ENCODE measurements around the gene PI4KA. TPM values are rescaled to one million over a fixed set of nuclear protein-coding genes. Genes with fewer than 3 reads are reported as not detected.

PI4KA gene
- total RNA-seq, 1 experiment from 2014 or later, result 54.3 TPM

GRCh38 chr22:20794650-20795413, 63.8 kb downstream of the PI4KA start:
- H3K9me3 ChIP-seq (ENCODE audit: control insufficient read depth, insufficient read depth, low read depth, low read length), result no peaks in the 10 kb centered on the region
- no peak for TF ChIP-seq CTCF (IDR thresholded peaks at IDR 0.05)
- TF ChIP-seq SIN3A (IDR thresholded peaks at IDR 0.05; ENCODE audit: borderline replicate concordance, insufficient read depth, low read depth, low read length), result no peak
- no peak for TF ChIP-seq POLR2AphosphoS5 (IDR thresholded peaks at IDR 0.05; ENCODE audit: low read depth, low read length)
- no peak for TF ChIP-seq TCF7L2 (IDR thresholded peaks at IDR 0.05; ENCODE audit: low read depth, low read length)
- TF ChIP-seq, protein P1, sequence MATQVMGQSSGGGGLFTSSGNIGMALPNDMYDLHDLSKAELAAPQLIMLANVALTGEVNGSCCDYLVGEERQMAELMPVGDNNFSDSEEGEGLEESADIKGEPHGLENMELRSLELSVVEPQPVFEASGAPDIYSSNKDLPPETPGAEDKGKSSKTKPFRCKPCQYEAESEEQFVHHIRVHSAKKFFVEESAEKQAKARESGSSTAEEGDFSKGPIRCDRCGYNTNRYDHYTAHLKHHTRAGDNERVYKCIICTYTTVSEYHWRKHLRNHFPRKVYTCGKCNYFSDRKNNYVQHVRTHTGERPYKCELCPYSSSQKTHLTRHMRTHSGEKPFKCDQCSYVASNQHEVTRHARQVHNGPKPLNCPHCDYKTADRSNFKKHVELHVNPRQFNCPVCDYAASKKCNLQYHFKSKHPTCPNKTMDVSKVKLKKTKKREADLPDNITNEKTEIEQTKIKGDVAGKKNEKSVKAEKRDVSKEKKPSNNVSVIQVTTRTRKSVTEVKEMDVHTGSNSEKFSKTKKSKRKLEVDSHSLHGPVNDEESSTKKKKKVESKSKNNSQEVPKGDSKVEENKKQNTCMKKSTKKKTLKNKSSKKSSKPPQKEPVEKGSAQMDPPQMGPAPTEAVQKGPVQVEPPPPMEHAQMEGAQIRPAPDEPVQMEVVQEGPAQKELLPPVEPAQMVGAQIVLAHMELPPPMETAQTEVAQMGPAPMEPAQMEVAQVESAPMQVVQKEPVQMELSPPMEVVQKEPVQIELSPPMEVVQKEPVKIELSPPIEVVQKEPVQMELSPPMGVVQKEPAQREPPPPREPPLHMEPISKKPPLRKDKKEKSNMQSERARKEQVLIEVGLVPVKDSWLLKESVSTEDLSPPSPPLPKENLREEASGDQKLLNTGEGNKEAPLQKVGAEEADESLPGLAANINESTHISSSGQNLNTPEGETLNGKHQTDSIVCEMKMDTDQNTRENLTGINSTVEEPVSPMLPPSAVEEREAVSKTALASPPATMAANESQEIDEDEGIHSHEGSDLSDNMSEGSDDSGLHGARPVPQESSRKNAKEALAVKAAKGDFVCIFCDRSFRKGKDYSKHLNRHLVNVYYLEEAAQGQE (IDR thresholded peaks at IDR 0.05; ENCODE audit: insufficient read depth in 1 of 2, low read depth in 2 of 2, low read length in 1 of 2), result no peak
- in situ Hi-C loops (cut with HindIII; ENCODE audit: low pct_unique_long_range_greater_than_20kb, low sequenced_read_pairs) (no loop called here), intact Hi-C loops (cut with micrococcal nuclease; ENCODE audit: unreplicated experiment) (no loop called here)
- H3K4me3 ChIP-seq (ENCODE audit: low read depth in 2 of 2, low read length in 2 of 2), result no peak overlapping the region
- BruUV-seq (replicated peaks), result no TSS peak
- DNase-seq (ENCODE audit: low read depth, low spot score) (no peak), ATAC-seq (no peak)
- no peaks in the 10 kb centered on the region for H3K27me3 ChIP-seq (ENCODE audit: control insufficient read depth, insufficient read depth, low read length)
- no peak overlapping the region for H3K27ac ChIP-seq (ENCODE audit: low read length)
- POLR2A ChIA-PET, result no interaction called here
- no peaks in the 10 kb centered on the region for H3K4me1 ChIP-seq (ENCODE audit: control insufficient read depth, insufficient read depth, low read length)
- H3K36me3 ChIP-seq (ENCODE audit: control insufficient read depth, insufficient read depth, low read length), result peaks cover 7% of the 10 kb centered on the region; the same call in 1 of the 2 replicates
- CTCF ChIA-PET, result no interaction called here

- no peak overlapping the region for H3K27ac ChIP-seq (ENCODE audit: low read length)
- H3K4me3 ChIP-seq (ENCODE audit: low read depth in 2 of 2, low read length in 2 of 2), result no peak overlapping the region
- in situ Hi-C loops (cut with HindIII; ENCODE audit: low pct_unique_long_range_greater_than_20kb, low sequenced_read_pairs), result no loop called here
- POLR2A ChIA-PET, result no interaction called here
- no peak for DNase-seq (ENCODE audit: low read depth, low spot score)
- no peaks in the 10 kb centered on the region for H3K9me3 ChIP-seq (ENCODE audit: control insufficient read depth, insufficient read depth, low read depth, low read length)
- peaks cover 7% of the 10 kb centered on the region; the same call in 1 of the 2 replicates for H3K36me3 ChIP-seq (ENCODE audit: control insufficient read depth, insufficient read depth, low read length)
- ATAC-seq, result no peak
- CTCF ChIA-PET, result interaction anchor here (0.8 kb wide), 1 partner anchor 10 kb away, joined by 3 read pairs; no protein-coding TSS in a partner anchor
- no peaks in the 10 kb centered on the region for H3K4me1 ChIP-seq (ENCODE audit: control insufficient read depth, insufficient read depth, low read length)
- no TSS peak for BruUV-seq (replicated peaks)
- TF ChIP-seq CTCF (IDR thresholded peaks at IDR 0.05), result no peak
- intact Hi-C loops (cut with micrococcal nuclease; ENCODE audit: unreplicated experiment), result no loop called here
- H3K27me3 ChIP-seq (ENCODE audit: control insufficient read depth, insufficient read depth, low read length), result no peaks in the 10 kb centered on the region
Observed at GRCh38 chr22:20793748-20794649, 64.6 kb downstream of the PI4KA start.
